Uterus (tissue), 4 donors: ENCODE results near the gene EXTL1. TPM values are rescaled to one million over a fixed set of nuclear protein-coding genes. Genes with fewer than 3 reads are reported as not detected.

Source experiments
- DNase-seq, 2 donors: peaks; one replicate each; pipeline ENCODE4 v3.0.0-alpha.2; 2019 to 2020
- H3K27ac ChIP-seq, 2 donors: fragments of 200-600 bp; sonication (generic); 1 replicate in 1 of 2; 2 replicates in 1 of 2; pipeline ENCODE4 v1.5.1; 2016 to 2018
- H3K27me3 ChIP-seq, 2 donors: fragments of 200-600 bp; sonication (generic); one replicate each; pipeline ENCODE4 v1.5.1; 2018 to 2019; ENCODE audit warnings: control low read depth in 1 of 2
- H3K36me3 ChIP-seq, 2 donors: fragments of 200-600 bp; sonication (generic); one replicate each; pipeline ENCODE4 v1.5.1; 2019; ENCODE audit warnings: control low read depth in 1 of 2
- H3K4me1 ChIP-seq, 2 donors: fragments of 200-600 bp; sonication (generic); one replicate each; pipeline ENCODE4 v1.5.1; 2018 to 2019; ENCODE audit warnings: control low read depth in 1 of 2
- H3K4me3 ChIP-seq, 2 donors: fragments of 200-600 bp; sonication (generic); 1 replicate in 1 of 2; 2 replicates in 1 of 2; pipeline ENCODE4 v1.5.1; 2018 to 2019; ENCODE audit warnings: mild to moderate bottlenecking in 1 of 2
- H3K9me3 ChIP-seq, 2 donors: fragments of 200-600 bp; sonication (generic); one replicate each; pipeline ENCODE4 v1.5.1; 2019; ENCODE audit warnings: control low read depth in 1 of 2
- CTCF ChIP-seq, 4 experiments: fragments of 200-600 bp in 2 of 4; fragments of 450-650 bp in 2 of 4; sonication (generic) in 2 of 4; IDR thresholded peaks; one replicate each; pipeline ENCODE4 v1.5.1; 2016 to 2019; ENCODE audit warnings: antibody characterized with exemption in 4 of 4, mild to moderate bottlenecking in 2 of 4, moderate library complexity in 1 of 4
- POLR2A ChIP-seq, 2 donors: fragments of 450-650 bp; IDR thresholded peaks; one replicate each; pipeline ENCODE4 v1.6.1; 2016; ENCODE audit warnings: antibody characterized with exemption in 2 of 2, mild to moderate bottlenecking in 1 of 2, moderate library complexity in 1 of 2
- intact Hi-C: fragments of 100-400 bp; cut with DNase I; formaldehyde crosslinking; loops from one replicate; pipeline ENCODE4 v1.15.1; 2023; ENCODE audit warnings: low total_unique reads
- total RNA-seq, 4 donors: library from RNA; depleted of rRNA in 3 of 4; stranded (reverse); fragments of >200 nt in 3 of 4; gene quantifications; one replicate each; pipeline versions ENCODE4 v1.1.0 to v1.2.4, GENCODE V29; 2014 to 2023
- donor health status: DM: yes; HTN: yes; CAD: no.

EXTL1 gene
- total RNA-seq, 4 donors from 2014 or later, result 0.26 to 2.7 (median 1.7) TPM; not detected in 1

DNA sequence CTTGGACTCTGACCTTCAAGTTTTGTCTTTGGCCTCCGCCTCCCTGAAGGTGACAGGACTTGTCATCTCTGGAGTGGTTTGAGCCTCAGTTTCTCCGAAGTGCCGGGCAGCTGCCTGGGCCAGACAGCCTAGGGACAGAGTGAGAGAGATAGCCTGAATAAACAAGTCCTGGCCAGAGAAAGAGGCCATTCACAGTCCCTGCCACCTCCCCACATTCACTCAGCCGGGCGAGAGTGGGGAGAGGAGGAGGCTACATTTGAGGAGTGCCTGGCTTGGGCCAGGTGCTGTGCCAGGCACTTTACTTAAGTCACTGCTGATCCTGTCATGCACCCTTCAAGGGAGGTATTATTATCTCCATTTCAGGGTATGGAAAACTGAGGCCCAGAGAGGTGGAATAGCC is 3.5 kb downstream of the EXTL1 start:
- TF ChIP-seq CTCF (IDR thresholded peaks at IDR 0.05), result no peak
- Histone ChIP-seq H3K9me3 (no peaks in the 10 kb centered on the region), H3K27ac (no peak overlapping the region), H3K4me3 (no peak overlapping the region), H3K36me3 (no peaks in the 10 kb centered on the region), H3K4me1 (peaks cover 0 to 5% of the 10 kb centered on the region in 2 donors), H3K27me3 (no peaks in the 10 kb centered on the region)
- no peak for DNase-seq
- intact Hi-C loops, result no loop called here

GRCh38 chr1:26025517-26025916 is 3.9 kb downstream of the EXTL1 start:
- Histone ChIP-seq H3K9me3 (no peaks in the 10 kb centered on the region), H3K27me3 (no peaks in the 10 kb centered on the region), H3K4me1 (peaks cover 0 to 5% of the 10 kb centered on the region in 2 donors), H3K36me3 (no peaks in the 10 kb centered on the region), H3K4me3 (no peak overlapping the region), H3K27ac (no peak overlapping the region)
- no peak for DNase-seq
- intact Hi-C loops, result no loop called here
- TF ChIP-seq CTCF (IDR thresholded peaks at IDR 0.05) (no peak), POLR2A (IDR thresholded peaks at IDR 0.05) (no peak)

GRCh38 chr1:26027716-26028489 is 6.3 kb downstream of the EXTL1 start:
- Histone ChIP-seq H3K27ac (no peak overlapping the region), H3K4me1 (no peaks in the 10 kb centered on the region), H3K27me3 (no peaks in the 10 kb centered on the region), H3K36me3 (no peaks in the 10 kb centered on the region), H3K4me3 (no peak overlapping the region), H3K9me3 (no peaks in the 10 kb centered on the region)
- intact Hi-C loops, result no loop called here
- no peak for DNase-seq
- TF ChIP-seq CTCF (IDR thresholded peaks at IDR 0.05) (no peak), POLR2A (IDR thresholded peaks at IDR 0.05) (no peak)

GRCh38 chr1:26028490-26028980 is 7.0 kb downstream of the EXTL1 start:
- Histone ChIP-seq H3K9me3 (no peaks in the 10 kb centered on the region), H3K36me3 (no peaks in the 10 kb centered on the region), H3K27ac (no peak overlapping the region), H3K27me3 (no peaks in the 10 kb centered on the region), H3K4me1 (no peaks in the 10 kb centered on the region), H3K4me3 (no peak overlapping the region)
- TF ChIP-seq CTCF (IDR thresholded peaks at IDR 0.05) (no peak), POLR2A (IDR thresholded peaks at IDR 0.05) (no peak)
- intact Hi-C loops, result no loop called here
- no peak for DNase-seq

DNA sequence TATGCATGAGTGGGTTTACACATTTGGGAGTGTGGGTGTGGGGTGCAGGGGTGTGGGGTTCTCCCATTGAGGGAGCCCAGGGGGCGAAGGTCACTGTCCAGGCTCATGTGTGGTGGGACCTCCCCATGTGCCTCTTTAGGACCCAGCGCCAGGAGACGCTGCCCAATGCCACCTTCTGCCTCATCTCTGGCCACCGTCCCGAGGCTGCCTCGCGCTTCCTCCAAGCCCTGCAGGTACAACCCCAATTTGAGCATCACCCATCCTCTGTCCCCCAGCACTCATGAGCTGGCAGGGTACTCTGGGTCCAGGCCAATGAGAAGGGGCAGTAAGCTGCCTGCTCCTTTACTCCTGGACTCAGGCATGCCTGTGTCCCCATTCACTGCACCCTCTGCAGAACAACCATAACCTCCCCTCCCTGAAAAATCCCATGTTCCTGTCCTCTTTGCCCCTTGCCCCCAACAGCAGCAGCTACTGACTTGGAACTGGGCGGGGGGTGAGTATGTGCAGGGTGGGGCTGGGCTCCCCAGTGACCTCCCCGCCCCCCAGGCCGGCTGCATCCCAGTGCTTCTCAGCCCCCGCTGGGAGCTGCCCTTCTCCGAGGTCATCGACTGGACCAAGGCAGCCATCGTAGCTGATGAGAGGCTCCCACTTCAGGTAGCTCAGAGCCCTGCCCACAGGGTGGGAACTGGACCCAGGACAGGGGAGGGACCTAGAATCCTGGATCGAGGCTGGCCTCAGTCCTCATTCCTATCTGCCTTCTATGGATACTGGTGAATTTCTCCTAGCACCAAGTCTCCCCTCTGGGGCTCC is 7.7 kb downstream of the EXTL1 start:
- intact Hi-C loops, result no loop called here
- H3K36me3 ChIP-seq, result no peaks in the 10 kb centered on the region
- no peak overlapping the region for H3K4me3 ChIP-seq
- TF ChIP-seq CTCF (IDR thresholded peaks at IDR 0.05), result no peak
- no peaks in the 10 kb centered on the region for H3K27me3 ChIP-seq
- no peaks in the 10 kb centered on the region for H3K4me1 ChIP-seq
- DNase-seq, result no peak
- H3K9me3 ChIP-seq, result no peaks in the 10 kb centered on the region
- no peak overlapping the region for H3K27ac ChIP-seq
